PFSK-1 (cell line): ENCODE data around the gene PXDN.

Source experiments
- FOXP2 ChIP-seq: optimal IDR thresholded peaks from 2 replicates; pipeline ENCODE3; 2011; ENCODE audit warnings: borderline replicate concordance, control low read depth, inconsistent platforms; ENCODE audit not compliant: insufficient read depth; ENCODE audit errors: extremely low read length, extremely low read depth
- POLR2AphosphoS5 ChIP-seq: IDR thresholded peaks from 2 replicates; pipeline ENCODE4 v1.6.1; 2012; ENCODE audit warnings: low read depth, mild to moderate bottlenecking, control low read depth, low read length, moderate library complexity
- TAF1 ChIP-seq: IDR thresholded peaks from 2 replicates; pipeline ENCODE4 v1.6.1; 2012; ENCODE audit warnings: low read length, control low read depth, borderline replicate concordance; ENCODE audit not compliant: insufficient read depth
- TF ChIP-seq, protein P1 (sequence below), 2 experiments: IDR thresholded peaks; 2 replicates each; pipeline versions ENCODE4 v1.6.1 to v1.8.0; 2011 to 2012; ENCODE audit warnings: low read depth in 2 of 2, low read length in 2 of 2, control low read depth in 1 of 2, inconsistent platforms in 1 of 2, mild to moderate bottlenecking in 1 of 2, moderate library complexity in 1 of 2; ENCODE audit not compliant: insufficient read depth in 1 of 2

DNA sequence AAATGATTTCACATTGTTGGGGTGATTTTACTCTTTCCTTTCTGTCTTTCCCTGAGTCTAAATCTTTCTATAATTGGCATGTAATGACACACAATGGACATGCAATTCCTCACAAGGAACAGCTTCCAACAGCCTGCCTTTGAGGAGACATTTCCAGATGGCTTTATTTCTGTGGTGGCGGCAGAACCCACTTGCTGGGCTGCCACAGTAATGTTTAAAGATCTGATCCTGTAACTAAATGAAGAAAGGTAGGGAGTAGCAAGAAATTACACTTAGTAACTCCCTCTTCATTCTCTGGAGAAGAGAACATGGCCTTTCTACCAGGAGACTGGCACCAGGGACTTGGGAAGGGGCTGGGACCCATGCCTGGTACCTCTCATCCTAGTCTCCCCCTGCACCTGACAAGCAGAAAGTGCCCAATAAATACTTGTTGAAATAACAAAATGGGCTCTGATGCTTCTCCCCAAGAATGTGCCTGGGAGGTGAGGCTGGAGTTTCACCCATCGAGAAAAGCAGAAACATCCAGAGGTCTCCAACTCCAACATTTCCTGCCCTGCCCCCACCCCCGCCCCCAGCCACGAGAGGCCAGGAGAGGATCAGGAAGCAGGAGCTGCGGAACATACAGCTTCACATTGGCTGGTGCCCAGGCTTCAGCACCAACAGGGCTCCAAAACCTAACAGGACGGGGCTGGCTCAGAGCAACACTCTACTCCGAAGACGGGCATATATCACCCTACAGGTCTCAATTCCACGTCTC is 92.1 kb downstream of the PXDN start:
- TF ChIP-seq, protein P1, sequence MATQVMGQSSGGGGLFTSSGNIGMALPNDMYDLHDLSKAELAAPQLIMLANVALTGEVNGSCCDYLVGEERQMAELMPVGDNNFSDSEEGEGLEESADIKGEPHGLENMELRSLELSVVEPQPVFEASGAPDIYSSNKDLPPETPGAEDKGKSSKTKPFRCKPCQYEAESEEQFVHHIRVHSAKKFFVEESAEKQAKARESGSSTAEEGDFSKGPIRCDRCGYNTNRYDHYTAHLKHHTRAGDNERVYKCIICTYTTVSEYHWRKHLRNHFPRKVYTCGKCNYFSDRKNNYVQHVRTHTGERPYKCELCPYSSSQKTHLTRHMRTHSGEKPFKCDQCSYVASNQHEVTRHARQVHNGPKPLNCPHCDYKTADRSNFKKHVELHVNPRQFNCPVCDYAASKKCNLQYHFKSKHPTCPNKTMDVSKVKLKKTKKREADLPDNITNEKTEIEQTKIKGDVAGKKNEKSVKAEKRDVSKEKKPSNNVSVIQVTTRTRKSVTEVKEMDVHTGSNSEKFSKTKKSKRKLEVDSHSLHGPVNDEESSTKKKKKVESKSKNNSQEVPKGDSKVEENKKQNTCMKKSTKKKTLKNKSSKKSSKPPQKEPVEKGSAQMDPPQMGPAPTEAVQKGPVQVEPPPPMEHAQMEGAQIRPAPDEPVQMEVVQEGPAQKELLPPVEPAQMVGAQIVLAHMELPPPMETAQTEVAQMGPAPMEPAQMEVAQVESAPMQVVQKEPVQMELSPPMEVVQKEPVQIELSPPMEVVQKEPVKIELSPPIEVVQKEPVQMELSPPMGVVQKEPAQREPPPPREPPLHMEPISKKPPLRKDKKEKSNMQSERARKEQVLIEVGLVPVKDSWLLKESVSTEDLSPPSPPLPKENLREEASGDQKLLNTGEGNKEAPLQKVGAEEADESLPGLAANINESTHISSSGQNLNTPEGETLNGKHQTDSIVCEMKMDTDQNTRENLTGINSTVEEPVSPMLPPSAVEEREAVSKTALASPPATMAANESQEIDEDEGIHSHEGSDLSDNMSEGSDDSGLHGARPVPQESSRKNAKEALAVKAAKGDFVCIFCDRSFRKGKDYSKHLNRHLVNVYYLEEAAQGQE (IDR thresholded peaks at IDR 0.05; ENCODE audit: insufficient read depth in 1 of 2, low read depth in 2 of 2, low read length in 2 of 2), result no peak
- TF ChIP-seq POLR2AphosphoS5 (no peak), TAF1 (no peak), FOXP2 (no peak)
